Right cardiac atrium (tissue), 5 donors: ENCODE data around the gene AKR1C2. TPM values are rescaled to one million over a fixed set of nuclear protein-coding genes. Genes with fewer than 3 reads are reported as not detected.
"Not testable (repeated sequence)": the region's sequence is repeated elsewhere in the genome, so short reads cannot be mapped to it uniquely, and the experiment has no call there.

Source experiments
- ATAC-seq, 2 donors: fragments of 200-7000 bp; cut with Tn5 transposase; one replicate each; pipeline versions ENCODE4 v1.8.0 to v1.9.1; 2020; ENCODE audit warnings: moderate library complexity in 2 of 2, mild to moderate bottlenecking in 1 of 2
- DNase-seq, 3 donors: peaks; one replicate each; pipeline ENCODE4 v3.0.0-alpha.2; 2020
- H3K27ac ChIP-seq: one replicate; pipeline ENCODE4 v1.5.1; 2013; ENCODE audit warnings: mild to moderate bottlenecking, low read length, control low read depth, moderate library complexity
- H3K27me3 ChIP-seq: one replicate; pipeline ENCODE4 v1.6.1; 2013; ENCODE audit not compliant: control insufficient read depth, insufficient read depth
- H3K4me1 ChIP-seq: one replicate; pipeline ENCODE4 v1.6.1; 2013; ENCODE audit warnings: low read length; ENCODE audit not compliant: control insufficient read depth, insufficient read depth
- H3K4me3 ChIP-seq: one replicate; pipeline ENCODE4 v1.5.1; 2013; ENCODE audit warnings: low read length, control low read depth
- H3K9me3 ChIP-seq: one replicate; pipeline ENCODE4 v1.6.1; 2013; ENCODE audit warnings: low read length; ENCODE audit not compliant: control insufficient read depth
- WGBS: extraction: QIAGEN DNeasy Blood & Tissue Kit; methylation state at CpG from one replicate; pipeline ENCODE4 v1.1.7; 2013; 5-methylcytosine and 5-hydroxymethylcytosine counted together
- intact Hi-C, 4 donors: fragments of 100-400 bp; cut with DNase I; formaldehyde crosslinking; loops; one replicate each; pipeline versions ENCODE4 v1.11.0 to v1.14.0; 2022 to 2023
- polyA plus RNA-seq: library from polyadenylated mRNA; stranded (reverse); fragments of 200-250 nt; gene quantifications from one replicate; pipeline ENCODE4 v1.2.3, GENCODE V29; 2013
- total RNA-seq, 4 donors: library from RNA; stranded (reverse); fragmentation: NEBNext Ultra II Directional; extraction: Animal tissue kit (Norgen Biotek cat#: 25700); gene quantifications; one replicate each; pipeline ENCODE4 v1.2.1, GENCODE V29; 2021
- donor health status: healthy with polysubstance abuse.
- donor health status: DM: no; HTN: yes; CAD: no.
- donor health status: DM: no; HTN: no; CAD: no.
- donor health status: DM: no; HTN: yes; CAD: no; lungs with severe emphysema.
- donor health status: DM: yes; HTN: yes; CAD: no.

Gene AKR1C2
- total and polyA plus RNA-seq, 5 donors: 22.7 to 261 (median 55.5) TPM

- 72% methylated on average over 5 of the region's 5 CpGs for WGBS
- H3K27me3 ChIP-seq, intact Hi-C loops, DNase-seq, H3K9me3 ChIP-seq, H3K27ac ChIP-seq, H3K4me1 ChIP-seq, H3K4me3 ChIP-seq: not testable (repeated sequence)
- ATAC-seq: peak in 1 of 2 donors; percentile 39
These were observed 46.6 kb downstream of the AKR1C2 start for GRCh38 chr10:4956955-4957645.

- intact Hi-C loops, H3K4me1 ChIP-seq, H3K27ac ChIP-seq, H3K27me3 ChIP-seq, H3K9me3 ChIP-seq, H3K4me3 ChIP-seq, DNase-seq, ATAC-seq: not testable (repeated sequence)
- 87% methylated on average over 6 of the region's 7 CpGs for WGBS
These were observed 47.6 kb downstream of the AKR1C2 start for GRCh38 chr10:4956088-4956487.

GRCh38 chr10:4953405-4953804 lies 50.3 kb downstream of the AKR1C2 start:
- H3K9me3 ChIP-seq: no peaks in the 10 kb centered on the region
- H3K27ac ChIP-seq: no peak overlapping the region
- H3K4me1 ChIP-seq: no peaks in the 10 kb centered on the region
- ATAC-seq (no peak), DNase-seq (no peak)
- H3K4me3 ChIP-seq: no peak overlapping the region
- H3K27me3 ChIP-seq: no peaks in the 10 kb centered on the region
- intact Hi-C loops: no loop called here

- WGBS: 42% methylated on average over 5 of the region's 5 CpGs
- peak in 1 of 3 donors; percentile 56 for DNase-seq
- H3K27ac ChIP-seq, H3K9me3 ChIP-seq, H3K27me3 ChIP-seq, H3K4me1 ChIP-seq, intact Hi-C loops, H3K4me3 ChIP-seq: not testable (repeated sequence)
- peak; percentile 30 to 81 for ATAC-seq
These were observed 52.0 kb downstream of the AKR1C2 start for GRCh38 chr10:4951512-4952162.

- no peak overlapping the region for H3K4me3 ChIP-seq
- intact Hi-C loops: loop anchor here in 1 of 4 donors (5.0 kb wide), 1 partner anchor 96 kb away; no protein-coding TSS in a partner anchor
- no peaks in the 10 kb centered on the region for H3K27me3 ChIP-seq
- peak overlapping the region; percentile 95 for H3K27ac ChIP-seq
- 44% methylated on average over 5 of the region's 5 CpGs for WGBS
- ATAC-seq (peak; percentile 87 to 94), DNase-seq (peak in 2 of 3 donors; percentile 47 to 53)
- no peaks in the 10 kb centered on the region for H3K4me1 ChIP-seq
- H3K9me3 ChIP-seq: no peaks in the 10 kb centered on the region
These were observed 55.7 kb downstream of the AKR1C2 start for GRCh38 chr10:4947635-4948596.

GRCh38 chr10:4947039-4947634 lies 56.5 kb downstream of the AKR1C2 start:
- Histone ChIP-seq H3K9me3 (no peaks in the 10 kb centered on the region), H3K4me1 (no peaks in the 10 kb centered on the region), H3K27ac (peak overlapping the region; percentile 35), H3K4me3 (no peak overlapping the region), H3K27me3 (no peaks in the 10 kb centered on the region)
- DNase-seq (no peak), ATAC-seq (peak; percentile 28 to 37)
- intact Hi-C loops: loop anchor here in 1 of 4 donors (5.0 kb wide), 1 partner anchor 95 kb away; no protein-coding TSS in a partner anchor

- no peak for DNase-seq
- WGBS: 94% methylated on average over 2 of the region's 2 CpGs
- Histone ChIP-seq H3K27ac (no peak overlapping the region), H3K27me3 (no peaks in the 10 kb centered on the region), H3K4me1 (no peaks in the 10 kb centered on the region), H3K9me3 (no peaks in the 10 kb centered on the region), H3K4me3 (no peak overlapping the region)
- intact Hi-C loops: loop anchor here in 1 of 4 donors (5.0 kb wide), 1 partner anchor 94 kb away; no protein-coding TSS in a partner anchor
- no peak for ATAC-seq
These were observed 57.6 kb downstream of the AKR1C2 start for GRCh38 chr10:4945766-4946717.

- WGBS: 100% methylated on average over 1 of the region's 1 CpG
- Histone ChIP-seq H3K4me3 (no peak overlapping the region), H3K4me1 (no peaks in the 10 kb centered on the region), H3K9me3 (no peaks in the 10 kb centered on the region), H3K27me3 (no peaks in the 10 kb centered on the region), H3K27ac (peak overlapping the region; percentile 4)
- ATAC-seq (no peak), DNase-seq (no peak)
- intact Hi-C loops: loop anchor here in 1 of 4 donors (5.0 kb wide), 1 partner anchor 93 kb away; no protein-coding TSS in a partner anchor
These were observed 58.8 kb downstream of the AKR1C2 start for GRCh38 chr10:4944841-4945240.

- no peak for ATAC-seq
- H3K27ac ChIP-seq: no peak overlapping the region
- intact Hi-C loops: no loop called here
- WGBS: 67% methylated on average over 2 of the region's 2 CpGs
- H3K4me3 ChIP-seq: no peak overlapping the region
- DNase-seq: no peak
- H3K27me3 ChIP-seq: no peaks in the 10 kb centered on the region
- no peaks in the 10 kb centered on the region for H3K4me1 ChIP-seq
- no peaks in the 10 kb centered on the region for H3K9me3 ChIP-seq
These were observed 59.8 kb downstream of the AKR1C2 start for GRCh38 chr10:4943821-4944220.

GRCh38 chr10:4943416-4943815 lies 60.2 kb downstream of the AKR1C2 start:
- H3K27ac ChIP-seq: peak overlapping the region; percentile 69
- intact Hi-C loops, ATAC-seq, H3K9me3 ChIP-seq, H3K27me3 ChIP-seq, H3K4me1 ChIP-seq, H3K4me3 ChIP-seq, DNase-seq: not testable (repeated sequence)
